Activated CD4-positive, CD25-positive, alpha-beta regulatory T cell treated with anti-CD3 and anti-CD28 coated beads, Interleukin-2, amount 50 U/mL, for 24 hours (primary cell): Measurements from ENCODE around the gene ZGPAT.
"Not testable (repeated sequence)": the region's sequence is repeated elsewhere in the genome, so short reads cannot be mapped to it uniquely, and the experiment has no call there.

Experiments
- ATAC-seq, 2 donors: fragments of 150-1000 bp; cut with Tn5 transposase; one replicate each; pipeline ENCODE4 v1.10.0; 2021; ENCODE audit warnings: mild to moderate bottlenecking in 1 of 2, moderate library complexity in 1 of 2

ZGPAT gene, protein sequence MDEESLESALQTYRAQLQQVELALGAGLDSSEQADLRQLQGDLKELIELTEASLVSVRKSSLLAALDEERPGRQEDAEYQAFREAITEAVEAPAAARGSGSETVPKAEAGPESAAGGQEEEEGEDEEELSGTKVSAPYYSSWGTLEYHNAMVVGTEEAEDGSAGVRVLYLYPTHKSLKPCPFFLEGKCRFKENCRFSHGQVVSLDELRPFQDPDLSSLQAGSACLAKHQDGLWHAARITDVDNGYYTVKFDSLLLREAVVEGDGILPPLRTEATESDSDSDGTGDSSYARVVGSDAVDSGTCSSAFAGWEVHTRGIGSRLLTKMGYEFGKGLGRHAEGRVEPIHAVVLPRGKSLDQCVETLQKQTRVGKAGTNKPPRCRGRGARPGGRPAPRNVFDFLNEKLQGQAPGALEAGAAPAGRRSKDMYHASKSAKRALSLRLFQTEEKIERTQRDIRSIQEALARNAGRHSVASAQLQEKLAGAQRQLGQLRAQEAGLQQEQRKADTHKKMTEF

DNA sequence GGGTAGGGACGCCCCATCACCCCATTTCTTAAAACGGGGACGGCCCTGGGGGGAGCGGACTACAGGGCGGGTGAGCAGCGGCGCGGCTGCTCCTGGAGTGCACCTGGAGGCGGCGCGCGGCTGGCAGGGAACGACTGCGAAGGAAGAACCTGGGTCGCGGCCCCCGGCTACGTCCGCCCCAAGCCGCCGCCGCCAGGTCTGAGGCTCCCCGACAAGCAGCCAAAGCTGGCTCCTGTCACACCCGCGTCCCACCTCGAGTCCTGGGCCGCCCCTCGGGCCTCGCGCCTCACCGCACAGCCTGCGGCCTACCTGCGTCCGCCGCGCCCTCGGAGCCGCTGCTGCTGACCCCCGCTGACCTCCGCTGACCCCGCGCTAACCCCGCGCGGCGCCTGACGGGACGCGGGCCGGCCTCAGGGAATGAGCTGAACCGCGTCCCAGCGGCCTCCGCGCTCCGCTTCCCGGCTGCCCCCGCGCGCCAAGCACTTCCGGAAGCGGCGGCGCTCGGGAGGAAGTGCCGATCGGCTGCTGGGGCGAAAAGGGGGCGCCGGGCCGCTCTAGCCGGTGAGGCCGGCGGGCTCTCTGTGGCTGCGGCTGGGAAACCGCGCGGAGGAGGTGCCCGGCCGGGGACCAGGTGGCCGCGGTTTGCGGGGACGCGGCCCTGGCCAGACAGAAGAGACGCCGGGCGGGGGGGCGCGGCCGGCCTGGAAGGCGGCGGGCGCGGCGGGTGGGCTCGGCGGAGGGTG, at the start of gene ZGPAT, which contains the start of gene ARFRP1:
TSS of gene ZGPAT (plus strand) at position 482 of the 743 bp plus-strand sequence. CDS start 542 bp downstream, outside the sequence.
TSS of gene ARFRP1 (minus strand) at position 419 of the 743 bp plus-strand sequence. CDS start 885 bp downstream, outside the sequence.
- peak; percentile 93 for ATAC-seq

DNA sequence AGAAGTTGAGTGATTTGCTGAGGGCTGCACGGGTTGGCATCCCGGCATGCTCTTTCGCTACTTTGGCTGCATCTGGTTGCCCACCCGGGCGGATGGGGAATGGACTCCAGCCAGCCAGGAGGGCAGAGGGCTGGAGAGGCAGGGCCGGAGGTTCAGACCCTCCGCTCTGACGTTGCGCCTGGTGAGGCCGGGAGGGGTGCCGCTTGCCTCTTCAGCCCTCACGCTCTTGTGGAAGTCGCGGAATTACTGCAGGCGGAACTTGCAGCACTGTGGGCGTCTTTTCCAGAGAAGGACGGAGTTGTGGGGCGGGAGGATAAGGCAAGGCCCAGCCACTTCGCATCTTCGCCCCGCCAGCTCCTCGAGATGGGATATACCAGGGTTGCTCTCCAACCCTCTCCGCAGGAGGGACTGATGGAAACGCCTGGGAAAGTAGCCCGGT, 49.1 kb upstream of the ZGPAT start:
- peak; percentile 2 to 12 for ATAC-seq

DNA sequence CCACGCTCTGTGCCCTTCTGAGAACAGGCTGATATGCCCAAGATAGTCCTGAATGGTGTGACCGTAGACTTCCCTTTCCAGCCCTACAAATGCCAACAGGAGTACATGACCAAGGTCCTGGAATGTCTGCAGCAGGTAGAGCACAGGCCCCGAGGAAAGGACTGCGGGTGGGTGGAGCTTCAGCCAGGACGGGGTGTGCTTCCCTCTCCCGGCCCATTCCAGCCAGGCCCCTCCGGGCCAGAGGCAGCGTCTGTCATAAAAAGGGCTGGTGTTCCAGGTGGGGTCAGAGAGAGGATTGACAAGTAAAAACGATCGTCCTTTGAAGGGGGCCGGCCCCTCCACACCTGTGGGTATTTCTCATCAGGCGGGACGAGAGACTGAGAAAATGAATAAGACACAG, 48.5 kb upstream of the ZGPAT start:
- no peak for ATAC-seq

DNA sequence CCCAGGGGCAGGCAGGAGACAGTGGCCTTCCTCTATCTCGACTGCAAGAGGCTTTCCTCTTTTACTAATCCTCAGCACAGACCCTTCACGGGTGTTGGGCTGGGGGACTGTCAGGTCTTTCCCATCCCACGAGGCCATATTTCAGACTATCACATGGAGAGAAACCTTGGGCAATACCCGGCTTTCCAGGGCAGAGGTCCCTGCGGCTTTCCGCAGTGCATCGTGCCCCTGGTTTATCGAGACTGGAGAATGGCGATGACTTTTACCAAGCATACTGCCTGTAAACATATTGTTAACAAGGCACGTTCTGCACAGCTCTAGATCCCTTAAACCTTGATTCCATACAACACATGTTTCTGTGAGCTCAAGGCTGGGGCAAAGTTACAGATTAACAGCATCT, 47.7 kb upstream of the ZGPAT start:
- not testable (repeated sequence) for ATAC-seq

DNA sequence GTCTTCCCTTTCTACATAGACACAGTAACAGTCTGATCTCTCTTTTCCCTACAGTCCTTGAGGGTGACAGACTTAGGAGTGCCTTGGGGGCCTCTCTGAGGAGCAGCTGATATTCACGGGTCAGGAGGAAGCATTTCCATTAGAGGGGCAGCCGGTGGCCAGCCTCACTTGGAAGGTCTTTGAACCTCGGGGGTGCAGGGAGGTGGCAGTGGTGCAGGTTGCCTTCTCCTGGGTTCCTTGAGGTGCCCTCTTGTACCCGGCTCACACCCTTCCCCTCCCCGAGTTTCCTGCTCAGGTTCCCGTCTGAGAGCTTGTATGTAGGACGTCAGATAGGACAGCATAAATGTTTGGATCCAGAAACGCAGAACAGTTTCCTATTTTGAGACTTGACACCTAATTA, 47.2 kb upstream of the ZGPAT start:
- ATAC-seq: no peak

DNA sequence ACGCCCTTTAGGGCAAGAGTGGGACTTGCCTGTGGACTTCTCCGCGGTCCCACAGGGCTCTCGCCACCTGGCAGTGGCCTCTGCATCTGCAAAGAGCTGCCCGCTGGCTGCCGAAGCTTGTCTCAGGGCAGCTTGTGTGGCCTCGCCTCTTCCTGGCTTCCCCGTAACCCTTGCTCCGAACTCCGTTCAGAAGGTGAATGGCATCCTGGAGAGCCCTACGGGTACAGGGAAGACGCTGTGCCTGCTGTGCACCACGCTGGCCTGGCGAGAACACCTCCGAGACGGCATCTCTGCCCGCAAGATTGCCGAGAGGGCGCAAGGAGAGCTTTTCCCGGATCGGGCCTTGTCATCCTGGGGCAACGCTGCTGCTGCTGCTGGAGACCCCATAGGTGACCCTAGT, 46.7 kb upstream of the ZGPAT start:
- ATAC-seq: no peak

DNA sequence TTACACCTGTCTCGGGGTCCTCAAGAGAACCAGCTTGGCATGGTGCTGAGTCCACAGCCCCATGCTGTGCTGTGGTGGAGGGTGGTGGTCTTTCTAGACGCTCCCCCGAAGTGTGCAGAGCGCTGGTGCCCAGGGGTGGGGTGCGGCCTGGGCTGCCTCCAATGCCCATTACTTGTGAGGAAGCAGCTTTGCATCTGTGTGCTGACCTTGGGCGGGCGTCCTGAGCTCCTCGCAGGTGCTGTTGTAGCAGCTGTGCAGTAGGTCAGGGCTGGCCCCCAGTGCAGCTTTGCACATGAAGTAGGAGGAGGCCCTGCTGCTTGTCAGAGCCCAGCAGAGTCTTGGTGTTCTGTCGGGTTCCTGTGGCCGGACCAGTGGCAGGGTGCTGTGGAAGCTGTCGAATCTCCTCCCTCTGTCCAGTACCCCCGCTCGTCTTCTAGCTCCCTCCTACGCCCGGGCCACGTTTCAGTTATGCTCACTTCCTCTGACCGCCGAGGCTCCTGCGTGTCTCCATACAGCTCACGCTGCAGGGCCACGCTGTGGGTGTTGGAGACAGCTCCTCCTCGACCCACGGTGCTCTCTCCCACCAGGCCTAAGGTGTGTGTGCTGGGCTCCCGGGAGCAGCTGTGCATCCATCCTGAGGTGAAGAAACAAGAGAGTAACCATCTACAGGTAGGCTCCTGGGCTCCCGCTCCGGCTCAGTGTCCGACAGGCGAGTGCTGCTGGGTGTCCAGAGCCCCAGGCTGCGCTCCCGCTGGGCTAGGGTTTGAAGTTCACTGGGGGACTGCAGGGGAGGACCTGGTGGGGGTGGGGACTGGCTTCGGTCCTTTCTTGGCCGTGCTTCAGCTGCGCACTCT, 45.7 kb upstream of the ZGPAT start:
- ATAC-seq: no peak

DNA sequence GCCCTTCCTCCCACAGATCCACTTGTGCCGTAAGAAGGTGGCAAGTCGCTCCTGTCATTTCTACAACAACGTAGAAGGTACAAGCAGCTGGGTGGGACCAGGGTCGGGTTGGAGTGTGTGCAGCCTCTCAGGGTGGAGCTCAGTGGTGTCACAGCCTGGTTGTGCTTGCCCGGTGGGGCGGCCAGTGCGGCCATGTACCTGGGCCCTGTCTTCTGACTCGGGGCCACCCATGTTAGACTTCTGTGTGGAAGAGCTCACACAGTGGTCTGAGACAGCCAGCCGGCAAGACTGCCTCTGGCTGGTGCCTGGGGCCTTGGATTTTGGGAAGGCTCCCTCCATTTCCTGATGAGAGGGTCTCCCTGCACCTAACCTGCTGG, 45.0 kb upstream of the ZGPAT start:
- no peak for ATAC-seq

DNA sequence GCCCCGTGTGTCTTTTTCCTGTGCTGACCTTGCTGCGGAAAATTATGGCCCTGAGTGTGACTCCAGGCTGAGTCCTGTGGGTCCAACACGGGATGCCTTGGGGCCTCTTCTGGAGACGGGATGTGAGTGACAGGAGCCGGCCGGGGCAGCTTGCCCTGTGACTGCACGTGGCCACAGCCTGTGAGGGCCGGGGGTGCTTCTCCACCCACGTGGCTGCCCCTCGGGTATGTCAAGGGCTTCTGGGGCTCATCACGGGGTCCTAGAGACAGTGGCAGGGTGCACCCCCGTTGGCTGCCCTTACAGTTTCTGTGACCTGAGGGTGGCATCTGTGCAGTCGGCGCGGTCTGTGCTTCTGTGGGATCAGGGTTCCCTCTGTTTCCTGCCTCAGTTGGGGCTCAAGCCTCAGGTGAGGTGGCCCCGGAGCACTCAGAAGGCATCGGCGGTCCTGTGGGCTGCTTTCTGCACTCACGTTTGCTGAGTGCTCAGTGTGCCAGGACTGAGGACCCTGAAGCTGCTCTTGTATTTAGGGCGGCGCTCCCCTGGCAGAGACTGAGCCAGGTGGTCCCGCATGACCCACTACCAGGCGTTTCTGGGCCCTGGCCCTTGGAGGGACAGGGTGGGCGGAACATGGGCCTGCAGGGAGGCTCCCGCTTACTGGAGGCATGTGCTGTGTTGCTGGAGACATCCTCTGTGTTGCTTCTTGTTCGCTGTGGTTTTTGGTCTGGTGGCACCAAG, 44.3 kb upstream of the ZGPAT start:
- ATAC-seq: no peak

DNA sequence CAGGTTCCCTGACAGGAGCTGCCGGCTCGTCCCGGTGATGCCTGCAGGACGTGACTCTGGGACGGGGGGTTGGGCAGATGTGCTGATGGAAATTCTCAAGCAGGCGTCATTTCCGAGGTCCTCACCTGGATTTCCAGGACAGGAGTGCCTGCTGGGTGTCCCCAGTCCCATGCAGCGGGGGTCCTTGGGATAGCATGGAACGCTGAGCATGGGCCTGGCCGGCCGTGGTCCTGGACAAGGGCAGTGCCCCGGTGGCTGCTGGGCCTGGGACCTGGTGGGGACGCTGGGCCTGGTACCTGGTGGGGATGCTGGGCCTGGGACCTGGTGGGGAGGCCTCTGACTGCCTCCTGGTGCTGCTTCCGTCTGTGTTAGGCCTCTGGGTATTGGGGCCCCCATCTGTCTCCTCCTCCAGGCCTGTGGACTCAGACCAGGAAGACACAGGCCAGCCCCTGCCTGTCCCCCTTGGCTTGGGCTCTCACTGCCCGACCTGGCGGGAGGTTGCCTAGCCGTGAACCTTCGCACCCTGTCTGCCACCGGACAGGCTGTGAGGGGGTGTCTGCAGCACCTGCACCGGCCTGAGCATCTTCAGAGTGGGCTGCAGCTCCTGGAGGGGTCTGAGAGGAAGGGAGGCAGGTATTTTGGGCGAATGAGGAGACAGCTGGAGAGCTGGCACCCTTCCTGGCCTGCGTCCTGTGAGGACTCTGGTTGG, 43.5 kb upstream of the ZGPAT start:
- ATAC-seq: no peak

DNA sequence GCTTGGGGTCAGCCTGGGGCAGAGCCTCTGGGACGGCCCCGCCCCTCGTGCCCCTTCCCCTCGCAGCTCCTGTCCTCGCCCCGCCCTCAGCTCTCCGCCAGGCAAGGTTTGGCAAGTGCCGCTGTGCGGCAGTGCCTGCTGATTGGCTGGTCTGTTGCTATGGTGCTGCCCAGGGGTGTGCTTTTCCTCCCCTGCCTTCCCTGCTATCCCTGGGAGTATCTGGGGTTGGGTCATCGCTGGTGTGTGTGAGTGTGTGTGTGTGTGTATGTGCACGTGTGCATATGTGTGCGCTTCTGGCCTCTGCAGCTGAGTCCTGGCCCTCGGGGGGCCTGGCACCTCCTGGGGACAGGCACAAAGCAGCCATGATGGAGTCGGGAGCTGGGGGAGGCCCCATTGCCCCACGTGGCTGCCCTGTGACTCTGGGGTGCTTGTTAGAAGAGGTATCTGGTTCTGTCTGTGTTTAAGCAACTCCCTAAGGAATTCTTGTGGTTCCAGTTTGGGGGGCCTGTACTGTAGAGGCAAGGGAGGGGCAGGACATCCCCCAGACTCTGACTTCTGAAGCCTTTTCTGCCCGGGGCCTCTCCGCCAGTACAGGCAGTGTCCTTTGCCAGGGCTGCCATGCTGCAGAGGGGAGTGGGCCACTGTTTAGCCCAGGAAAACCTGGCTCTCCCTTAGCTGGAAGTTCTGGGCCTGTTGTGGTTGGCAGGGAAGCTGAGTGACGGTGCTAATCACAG, 42.8 kb upstream of the ZGPAT start:
- no peak for ATAC-seq

DNA sequence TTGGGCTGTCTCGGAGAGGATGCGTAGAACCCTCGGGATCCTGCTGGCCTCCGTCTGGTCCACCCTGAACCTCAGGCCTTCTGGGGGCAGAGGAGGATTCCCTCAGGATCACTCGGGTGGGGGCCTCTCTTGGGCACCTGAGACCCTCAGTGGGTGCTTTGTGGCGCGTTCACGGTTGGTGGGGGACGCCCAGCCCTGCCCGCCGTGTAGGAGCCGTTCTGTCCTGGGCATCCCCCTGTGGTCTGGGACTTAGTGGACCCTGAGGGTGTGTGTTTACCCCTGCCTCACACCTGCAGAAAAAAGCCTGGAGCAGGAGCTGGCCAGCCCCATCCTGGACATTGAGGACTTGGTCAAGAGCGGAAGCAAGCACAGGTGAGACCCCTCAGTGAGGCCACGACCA, 42.1 kb upstream of the ZGPAT start:
- ATAC-seq: no peak

DNA sequence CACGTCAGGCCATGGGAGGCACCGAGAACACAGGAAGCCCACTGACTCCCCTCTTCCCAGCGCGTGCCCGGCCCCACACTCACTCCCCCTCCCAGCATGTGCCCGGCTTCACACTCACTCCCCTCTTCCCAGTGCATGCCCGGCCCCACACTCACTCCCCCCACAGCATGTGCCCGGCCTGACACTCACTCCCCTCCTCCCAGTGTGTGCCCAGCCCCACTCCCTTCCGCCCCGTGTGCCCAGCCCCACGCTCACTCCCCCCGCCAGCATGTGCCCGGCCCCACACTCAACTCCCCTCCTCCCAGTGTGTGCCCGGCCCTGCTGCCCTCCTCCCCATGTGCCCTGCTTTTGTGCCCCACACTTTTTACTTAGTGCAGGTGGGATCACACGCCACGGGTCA, 40.0 kb upstream of the ZGPAT start:
- ATAC-seq: no peak

DNA sequence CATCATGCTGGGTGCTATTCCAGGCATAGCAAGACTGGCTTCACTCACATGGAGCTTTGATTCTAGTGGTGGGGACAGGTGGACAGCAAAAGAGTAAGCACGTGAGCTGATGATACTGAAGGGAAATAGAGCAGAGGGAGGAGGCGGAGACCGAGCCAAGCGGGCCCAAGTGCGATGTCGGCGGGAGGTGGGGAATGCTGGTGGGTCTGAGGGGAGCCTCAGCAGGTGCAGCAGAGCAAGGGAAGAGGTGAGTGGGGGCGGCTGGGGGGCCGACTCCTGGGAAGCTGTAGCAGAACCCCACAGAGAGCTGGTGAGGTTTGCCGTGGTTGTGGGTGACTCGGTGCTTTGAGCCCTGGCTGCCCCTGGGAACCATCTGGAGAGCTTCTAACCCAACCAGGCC, 39.5 kb upstream of the ZGPAT start:
- ATAC-seq: no peak

DNA sequence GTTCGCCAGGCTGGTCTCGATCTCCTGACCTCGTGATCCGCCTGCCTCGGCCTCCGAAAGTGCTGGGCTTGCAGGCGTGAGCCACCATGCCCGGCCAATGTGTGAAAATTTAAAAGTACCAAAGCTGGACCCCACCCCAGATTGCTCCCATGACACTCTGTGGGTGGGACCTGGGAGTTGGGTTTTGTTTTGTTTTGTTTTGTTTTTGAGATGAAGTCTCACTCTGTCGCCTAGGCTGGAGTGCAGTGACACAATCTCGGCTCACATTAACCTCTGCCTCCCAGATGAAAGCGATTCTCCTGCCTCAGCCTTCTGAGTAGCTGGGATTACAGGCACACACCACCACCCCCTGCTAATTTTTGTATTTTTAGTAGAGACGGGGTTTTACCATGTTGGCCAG, 36.1 kb upstream of the ZGPAT start:
- ATAC-seq: not testable (repeated sequence)

DNA sequence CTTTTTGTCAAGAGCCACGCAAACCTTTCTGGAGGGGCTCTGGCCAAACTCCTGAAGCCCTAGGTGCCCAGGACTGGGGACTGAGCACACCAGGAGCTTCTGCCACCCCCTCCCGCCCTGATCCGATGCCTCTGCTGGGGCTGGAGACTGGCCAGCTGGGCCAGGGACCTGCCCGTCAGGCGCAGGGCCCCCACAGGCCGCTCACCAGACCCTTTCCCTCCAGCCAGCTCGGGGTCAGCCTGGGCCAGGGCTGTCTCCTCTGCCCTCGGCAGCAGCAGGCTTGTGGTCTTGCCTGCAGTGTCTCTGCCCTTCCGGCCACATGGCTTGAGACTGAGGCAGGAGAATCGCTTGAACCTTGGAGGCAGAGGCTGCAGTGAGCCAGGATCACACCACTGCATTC, 35.2 kb upstream of the ZGPAT start:
- ATAC-seq: no peak

DNA sequence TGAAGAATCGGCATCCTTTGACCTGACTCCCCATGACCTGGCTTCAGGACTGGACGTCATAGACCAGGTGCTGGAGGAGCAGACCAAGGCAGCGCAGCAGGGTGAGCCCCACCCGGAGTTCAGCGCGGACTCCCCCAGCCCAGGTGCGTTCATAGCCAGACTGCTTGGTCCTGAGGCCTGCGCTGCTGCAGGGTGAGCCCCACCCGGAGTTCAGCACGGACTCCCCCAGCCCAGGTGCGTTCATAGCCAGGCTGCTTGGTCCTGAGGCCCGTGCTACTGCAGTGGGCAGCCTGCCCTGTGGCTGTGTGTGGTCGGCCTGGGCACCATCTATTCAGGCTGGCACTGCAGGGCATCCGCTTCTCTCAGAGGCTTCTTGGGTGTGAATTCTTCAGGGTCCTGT, 33.9 kb upstream of the ZGPAT start:
- ATAC-seq: no peak

DNA sequence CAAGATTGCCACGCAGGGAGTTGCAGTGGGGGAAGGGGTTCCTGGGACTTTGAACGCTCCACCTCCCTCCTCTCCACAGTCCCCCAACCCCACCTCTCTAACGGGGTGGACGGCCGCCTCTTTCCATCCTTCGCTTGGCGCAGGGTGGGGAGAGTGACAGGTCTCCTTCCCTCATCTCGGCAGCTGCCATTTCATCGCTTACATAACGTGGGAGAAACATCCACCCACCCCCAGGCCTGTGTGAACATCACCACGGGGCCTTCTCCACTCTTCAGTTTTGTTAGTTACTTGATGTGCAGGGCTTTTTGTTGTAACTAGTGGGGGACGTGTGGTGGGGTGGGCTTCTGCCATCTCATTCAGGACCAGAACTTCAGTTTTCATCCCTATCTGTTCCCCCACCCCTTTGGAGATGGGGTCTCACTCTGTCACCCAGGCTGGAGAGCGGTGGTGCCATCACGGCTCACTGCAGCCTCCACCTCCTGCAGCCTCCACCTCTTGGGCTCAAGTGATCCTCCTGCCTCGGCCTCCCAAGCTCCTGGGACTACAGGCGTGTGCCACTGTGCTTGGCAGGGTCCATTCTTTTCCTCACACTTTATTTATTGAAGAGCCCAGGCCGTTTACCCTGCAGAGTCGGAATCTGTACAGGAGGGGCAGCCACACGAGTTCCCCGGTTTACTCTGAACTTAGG, 32.0 kb upstream of the ZGPAT start:
- ATAC-seq: no peak

DNA sequence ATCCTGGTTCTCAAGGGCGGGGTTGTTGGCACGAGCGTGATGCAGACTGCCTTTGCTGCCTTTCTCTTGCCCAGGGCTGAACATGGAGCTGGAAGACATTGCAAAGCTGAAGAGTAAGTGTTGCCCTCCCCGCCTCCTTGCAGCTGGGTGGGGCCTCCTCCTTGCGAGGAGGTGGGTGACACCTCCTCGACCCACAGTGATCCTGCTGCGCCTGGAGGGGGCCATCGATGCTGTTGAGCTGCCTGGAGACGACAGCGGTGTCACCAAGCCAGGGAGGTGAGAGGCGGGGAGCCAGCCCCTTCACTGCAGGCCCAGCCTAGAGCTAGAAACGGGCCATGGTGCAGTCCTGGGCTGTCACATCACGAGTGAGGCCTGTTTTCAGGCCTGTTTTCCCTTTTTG, 29.8 kb upstream of the ZGPAT start:
- ATAC-seq: no peak
